Peyer's patch (tissue), 4 donors: ENCODE measurements around the gene ELAVL1.

ENCODE experiments used
- CTCF ChIP-seq, 6 experiments: fragments of 450-650 bp in 4 of 6; fragments of 200-600 bp in 2 of 6; sonication (generic) in 1 of 6; IDR thresholded peaks; one replicate each; pipeline ENCODE4 v1.5.1; 2017 to 2019; ENCODE audit warnings: antibody characterized with exemption in 6 of 6, mild to moderate bottlenecking in 3 of 6, moderate library complexity in 1 of 6
- POLR2A ChIP-seq, 2 donors: fragments of 450-650 bp; IDR thresholded peaks; one replicate each; pipeline ENCODE4 v1.5.1; 2017; ENCODE audit warnings: antibody characterized with exemption in 2 of 2, mild to moderate bottlenecking in 2 of 2, moderate library complexity in 2 of 2

DNA sequence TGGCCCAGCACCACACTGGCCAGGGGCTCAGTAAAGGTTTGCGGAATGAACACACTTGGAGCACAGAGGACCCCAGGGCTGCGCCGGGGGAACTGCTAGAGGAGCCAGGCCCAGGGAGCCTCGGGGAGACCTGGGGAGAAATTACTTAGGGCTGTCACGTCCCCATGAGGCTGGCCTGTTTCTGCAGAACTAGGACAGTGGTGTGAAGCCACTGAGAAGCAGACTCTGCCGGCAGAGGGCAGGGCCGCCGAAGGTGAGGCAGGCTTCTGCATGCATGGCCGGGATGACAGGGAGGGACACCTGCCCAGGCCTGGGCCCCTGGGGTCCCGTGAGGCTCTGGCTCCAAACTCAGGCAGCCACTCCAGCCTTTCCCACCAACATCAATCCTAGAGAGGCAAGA, 26.4 kb downstream of the ELAVL1 start:
- TF ChIP-seq CTCF (IDR thresholded peaks at IDR 0.05), result no peak
- TF ChIP-seq POLR2A (IDR thresholded peaks at IDR 0.05), result no peak
